Tibial nerve (tissue), 4 donors: ENCODE results near the gene ZNF175.

Experiments
- EP300 ChIP-seq, 2 donors: sonication (generic); formaldehyde crosslinking; IDR thresholded peaks; one replicate each; pipeline ENCODE4 v1.6.1; 2017; ENCODE audit warnings: antibody characterized with exemption in 2 of 2, mild to moderate bottlenecking in 1 of 2
- POLR2A ChIP-seq, 2 donors: fragments of 450-650 bp; IDR thresholded peaks; one replicate each; pipeline ENCODE4 v1.6.1; 2017; ENCODE audit warnings: antibody characterized with exemption in 2 of 2, mild to moderate bottlenecking in 2 of 2, moderate library complexity in 2 of 2
- TF ChIP-seq, protein P1 (sequence below), 5 experiments: fragments of 200-600 bp in 3 of 5; fragments of 450-650 bp in 2 of 5; sonication (generic) in 3 of 5; IDR thresholded peaks; one replicate each; pipeline ENCODE4 v1.5.1; 2016 to 2019; ENCODE audit warnings: antibody characterized with exemption in 5 of 5, mild to moderate bottlenecking in 3 of 5, moderate library complexity in 2 of 5

DNA sequence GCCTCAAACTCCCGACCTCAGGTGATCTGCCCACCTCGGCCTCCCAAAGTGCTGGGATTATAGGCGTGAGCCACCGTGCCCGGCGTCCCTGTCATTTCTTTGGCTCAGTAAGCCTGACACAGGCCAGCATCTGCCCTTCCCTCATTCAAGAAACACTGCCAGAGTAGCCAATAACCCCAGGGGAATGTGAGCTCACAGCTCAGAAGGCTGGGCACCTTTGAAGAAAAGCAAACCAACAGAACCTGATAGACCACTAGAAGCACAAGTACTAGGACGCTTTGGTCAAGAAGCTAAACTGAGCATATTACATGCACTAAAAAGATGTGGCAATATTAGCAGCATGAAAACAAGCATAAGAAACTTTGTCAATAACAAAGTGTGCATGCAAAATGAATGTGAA is 44.9 kb downstream of the ZNF175 start:
- TF ChIP-seq POLR2A (IDR thresholded peaks at IDR 0.05): no peak
- TF ChIP-seq, protein P1, sequence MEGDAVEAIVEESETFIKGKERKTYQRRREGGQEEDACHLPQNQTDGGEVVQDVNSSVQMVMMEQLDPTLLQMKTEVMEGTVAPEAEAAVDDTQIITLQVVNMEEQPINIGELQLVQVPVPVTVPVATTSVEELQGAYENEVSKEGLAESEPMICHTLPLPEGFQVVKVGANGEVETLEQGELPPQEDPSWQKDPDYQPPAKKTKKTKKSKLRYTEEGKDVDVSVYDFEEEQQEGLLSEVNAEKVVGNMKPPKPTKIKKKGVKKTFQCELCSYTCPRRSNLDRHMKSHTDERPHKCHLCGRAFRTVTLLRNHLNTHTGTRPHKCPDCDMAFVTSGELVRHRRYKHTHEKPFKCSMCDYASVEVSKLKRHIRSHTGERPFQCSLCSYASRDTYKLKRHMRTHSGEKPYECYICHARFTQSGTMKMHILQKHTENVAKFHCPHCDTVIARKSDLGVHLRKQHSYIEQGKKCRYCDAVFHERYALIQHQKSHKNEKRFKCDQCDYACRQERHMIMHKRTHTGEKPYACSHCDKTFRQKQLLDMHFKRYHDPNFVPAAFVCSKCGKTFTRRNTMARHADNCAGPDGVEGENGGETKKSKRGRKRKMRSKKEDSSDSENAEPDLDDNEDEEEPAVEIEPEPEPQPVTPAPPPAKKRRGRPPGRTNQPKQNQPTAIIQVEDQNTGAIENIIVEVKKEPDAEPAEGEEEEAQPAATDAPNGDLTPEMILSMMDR (IDR thresholded peaks at IDR 0.05): no peak
- no peak for TF ChIP-seq EP300 (IDR thresholded peaks at IDR 0.05)
